ENCODE results near the gene ADAM17.

- TF ChIP-seq ZNF589 (CRISPR knock-in tag; IDR thresholded peaks at IDR 0.05; ENCODE audit: low read depth) (no peak), MAZ (CRISPR knock-in tag; conservative IDR thresholded peaks at IDR 0.05 in 1 of 2, IDR thresholded peaks at IDR 0.05 in 1 of 2) (no peak), GABPA (tag; conservative IDR thresholded peaks at IDR 0.05; ENCODE audit: low read depth) (no peak), MYNN (IDR thresholded peaks at IDR 0.05) (no peak), MYNN (CRISPR knock-in tag; IDR thresholded peaks at IDR 0.05) (no peak), KDM5B (IDR thresholded peaks at IDR 0.05; ENCODE audit: insufficient replicate concordance, low read depth, low read length) (no peak), EP300 (IDR thresholded peaks at IDR 0.05; ENCODE audit: low read length) (no peak), MAX (CRISPR knock-in tag; IDR thresholded peaks at IDR 0.05) (no peak), ZBTB34 (CRISPR knock-in tag; IDR thresholded peaks at IDR 0.05) (no peak)
These were observed 8.2 kb downstream of the ADAM17 start for GRCh38 chr2:9547262-9547991.
